Measurements from ENCODE around the gene GDA.

GDA gene

GRCh38 chr9:72129271-72130156 lies 19.7 kb upstream of the GDA start:
- Histone ChIP-seq H3K27ac (no peak overlapping the region), H3K4me3 (no peak overlapping the region)
- DNase-seq (ENCODE audit: low spot score), result no peak
- TF ChIP-seq, protein P1, sequence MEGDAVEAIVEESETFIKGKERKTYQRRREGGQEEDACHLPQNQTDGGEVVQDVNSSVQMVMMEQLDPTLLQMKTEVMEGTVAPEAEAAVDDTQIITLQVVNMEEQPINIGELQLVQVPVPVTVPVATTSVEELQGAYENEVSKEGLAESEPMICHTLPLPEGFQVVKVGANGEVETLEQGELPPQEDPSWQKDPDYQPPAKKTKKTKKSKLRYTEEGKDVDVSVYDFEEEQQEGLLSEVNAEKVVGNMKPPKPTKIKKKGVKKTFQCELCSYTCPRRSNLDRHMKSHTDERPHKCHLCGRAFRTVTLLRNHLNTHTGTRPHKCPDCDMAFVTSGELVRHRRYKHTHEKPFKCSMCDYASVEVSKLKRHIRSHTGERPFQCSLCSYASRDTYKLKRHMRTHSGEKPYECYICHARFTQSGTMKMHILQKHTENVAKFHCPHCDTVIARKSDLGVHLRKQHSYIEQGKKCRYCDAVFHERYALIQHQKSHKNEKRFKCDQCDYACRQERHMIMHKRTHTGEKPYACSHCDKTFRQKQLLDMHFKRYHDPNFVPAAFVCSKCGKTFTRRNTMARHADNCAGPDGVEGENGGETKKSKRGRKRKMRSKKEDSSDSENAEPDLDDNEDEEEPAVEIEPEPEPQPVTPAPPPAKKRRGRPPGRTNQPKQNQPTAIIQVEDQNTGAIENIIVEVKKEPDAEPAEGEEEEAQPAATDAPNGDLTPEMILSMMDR (IDR thresholded peaks at IDR 0.05), result no peak

DNA sequence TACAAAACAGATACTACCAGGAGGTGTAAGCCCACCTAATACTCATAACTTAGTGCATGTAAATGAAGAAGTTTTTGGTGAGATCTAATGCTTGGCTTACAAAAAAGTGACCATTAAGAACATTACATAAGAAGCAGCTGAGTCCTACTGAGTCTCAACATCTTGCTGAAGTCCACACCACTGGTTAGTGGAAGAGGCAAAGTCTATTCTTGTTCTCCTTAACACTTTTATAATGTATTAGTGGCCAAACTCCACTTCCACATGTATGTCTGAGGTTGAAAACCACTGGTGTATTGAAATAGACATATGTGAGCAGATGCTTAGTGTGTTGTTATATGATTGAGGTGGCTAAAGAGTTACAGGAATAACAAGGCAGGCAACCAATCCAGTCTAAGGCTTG lies 18.9 kb upstream of the GDA start:
- TF ChIP-seq, protein P1 (IDR thresholded peaks at IDR 0.05), result no peak
- no peak for DNase-seq (ENCODE audit: low spot score)
- no peak overlapping the region for H3K27ac ChIP-seq
- H3K4me3 ChIP-seq, result no peak overlapping the region

DNA sequence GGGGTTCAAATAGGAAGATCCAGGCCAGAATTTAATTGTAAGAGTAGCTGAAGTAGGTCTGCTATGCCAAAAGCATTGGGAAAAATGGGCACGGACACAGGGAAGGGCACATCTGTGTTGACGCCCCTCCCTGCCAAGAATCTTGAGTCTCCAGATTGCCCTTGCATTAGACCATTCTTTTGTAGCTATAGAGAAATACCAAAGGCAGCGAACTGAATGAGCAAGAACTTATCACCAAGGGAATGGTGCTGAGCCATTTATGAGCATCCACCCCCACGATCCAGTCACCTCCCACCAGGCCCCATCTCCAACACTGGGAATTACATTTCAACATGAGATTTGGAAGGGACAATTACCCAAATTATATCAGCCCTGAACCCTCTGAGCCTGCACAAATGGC lies 18.0 kb upstream of the GDA start:
- DNase-seq (ENCODE audit: low spot score), result no peak
- no peak overlapping the region for H3K4me3 ChIP-seq
- H3K27ac ChIP-seq, result no peak overlapping the region
- TF ChIP-seq, protein P1 (IDR thresholded peaks at IDR 0.05), result no peak

DNA sequence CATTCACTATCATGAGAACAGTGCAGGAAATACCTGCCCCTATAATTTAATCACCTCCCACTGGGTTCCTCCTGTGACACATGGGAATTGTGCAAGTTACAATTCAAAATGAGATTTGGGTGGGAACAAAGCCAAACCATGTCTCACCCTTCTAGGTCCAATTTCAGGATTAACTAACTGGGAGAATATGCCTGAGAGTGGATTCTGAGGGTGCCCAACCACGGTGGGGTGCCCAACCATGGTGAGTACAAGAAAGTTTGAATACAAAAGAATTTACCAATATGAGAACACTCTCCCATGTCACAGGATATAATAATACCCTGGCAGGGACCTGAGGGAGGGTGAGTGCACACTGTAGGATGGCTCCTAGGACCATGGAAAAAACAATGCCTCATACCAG lies 17.2 kb upstream of the GDA start:
- TF ChIP-seq, protein P1 (IDR thresholded peaks at IDR 0.05), result no peak

DNA sequence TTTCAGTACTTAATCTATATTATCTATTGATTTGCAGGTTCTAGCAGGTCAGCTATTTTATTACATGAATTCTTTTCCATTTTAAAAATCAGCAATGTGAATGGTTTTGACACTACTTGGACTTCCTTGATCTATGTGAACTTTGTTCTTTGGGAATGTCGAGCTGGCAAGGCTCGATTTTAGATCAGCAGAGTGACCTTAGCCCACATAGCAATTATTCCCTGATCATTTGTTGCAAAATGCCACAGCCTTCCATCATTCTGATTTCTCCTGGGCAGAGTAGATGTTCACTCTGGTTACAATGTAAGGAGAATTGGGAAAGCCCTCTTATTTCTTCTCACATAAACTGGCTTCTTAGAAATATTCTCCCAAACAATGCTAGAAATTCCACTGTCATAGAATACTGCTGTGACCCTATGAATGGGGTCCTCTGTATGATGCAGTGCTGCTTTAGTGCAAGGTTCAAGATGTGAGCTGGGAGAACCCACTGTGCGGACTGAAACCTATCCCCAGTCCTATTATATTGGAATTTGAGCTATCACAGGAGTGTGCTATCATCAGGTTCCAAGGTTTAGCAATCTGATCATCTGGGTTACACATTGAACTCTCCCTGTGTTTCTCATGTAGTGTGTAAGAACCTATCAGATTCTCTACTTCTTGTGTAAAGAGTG lies 15.7 kb upstream of the GDA start:
- Histone ChIP-seq H3K4me3 (no peak overlapping the region), H3K27ac (no peak overlapping the region)
- TF ChIP-seq, protein P1 (IDR thresholded peaks at IDR 0.05), result no peak
- DNase-seq (ENCODE audit: low spot score), result no peak

More for the DNA sequence above, 17.2 kb upstream of the GDA start:
- DNase-seq (ENCODE audit: low spot score), result no peak
- no peak overlapping the region for H3K27ac ChIP-seq
- no peak overlapping the region for H3K4me3 ChIP-seq

DNA sequence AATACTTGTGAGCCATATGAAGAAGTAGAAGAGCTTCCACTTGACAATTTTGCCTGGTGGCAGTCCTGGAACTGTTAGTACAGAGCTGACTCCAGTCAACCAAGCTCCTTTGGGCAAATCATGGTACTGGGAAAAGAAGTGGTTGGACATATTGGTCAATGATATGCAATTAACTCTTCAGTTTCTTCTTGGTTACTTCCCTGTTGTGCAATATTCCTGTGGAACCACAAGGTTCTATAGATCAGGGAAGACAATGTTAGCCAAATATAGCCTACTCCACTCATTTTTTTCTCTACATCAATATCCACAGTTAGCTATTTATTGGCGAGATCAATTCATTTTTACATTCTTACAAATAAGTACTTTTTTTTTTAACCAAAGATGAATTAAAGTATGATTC lies 14.4 kb upstream of the GDA start:
- TF ChIP-seq, protein P1 (IDR thresholded peaks at IDR 0.05), result no peak
- Histone ChIP-seq H3K4me3 (no peak overlapping the region), H3K27ac (no peak overlapping the region)
- DNase-seq (ENCODE audit: low spot score), result no peak

Data from coronary artery (tissue), 2 donors.